Activated T-helper 17 cell treated with anti-CD3 and anti-CD28 coated beads, Interleukin-2, amount 50 U/mL, for 72 hours (primary cell): ENCODE measurements around the gene SCYL1. TPM values are rescaled to one million over a fixed set of nuclear protein-coding genes. Genes with fewer than 3 reads are reported as not detected.
"Not testable (repeated sequence)": the region's sequence is repeated elsewhere in the genome, so short reads cannot be mapped to it uniquely, and the experiment has no call there.

ENCODE experiments used
- ATAC-seq: fragments of 150-1000 bp; cut with Tn5 transposase; replicated peaks from 2 replicates; pipeline ENCODE4 v1.10.0; 2021; ENCODE audit warnings: mild to moderate bottlenecking, moderate library complexity
- H3K27ac Mint-ChIP-seq: one replicate; pipeline ENCODE4 v1.8.0; 2022; ENCODE audit warnings: mixed read lengths
- H3K27me3 Mint-ChIP-seq: one replicate; pipeline ENCODE4 v1.8.0; 2022; ENCODE audit warnings: mixed read lengths
- H3K36me3 Mint-ChIP-seq: one replicate; pipeline ENCODE4 v1.8.0; 2022; ENCODE audit warnings: low read depth, mild to moderate bottlenecking, mixed read lengths
- H3K4me1 Mint-ChIP-seq: one replicate; pipeline ENCODE4 v1.8.0; 2022; ENCODE audit warnings: mixed read lengths
- H3K4me3 Mint-ChIP-seq: one replicate; pipeline ENCODE4 v1.8.0; 2022; ENCODE audit warnings: mild to moderate bottlenecking, mixed read lengths
- H3K9me3 Mint-ChIP-seq: one replicate; pipeline ENCODE4 v1.8.0; 2022; ENCODE audit warnings: mixed read lengths
- total RNA-seq, 2 donors: library from RNA; stranded (reverse); gene quantifications; one replicate each; pipeline ENCODE4 v1.2.3, GENCODE V29; 2022

SCYL1 gene
- total RNA-seq, 2 donors from 2014 or later, result 80.4 to 86.8 TPM

- Mint-ChIP-seq H3K4me1 (peaks cover 7% of the 10 kb centered on the region), H3K27ac (peak overlapping the region; percentile 19), H3K4me3 (no peak overlapping the region), H3K9me3 (no peaks in the 10 kb centered on the region), H3K36me3 (no peaks in the 10 kb centered on the region), H3K27me3 (no peaks in the 10 kb centered on the region)
- peak; percentile 32 for ATAC-seq
Measured at GRCh38 chr11:65516135-65516968, 8.5 kb upstream of the SCYL1 start.

- H3K27me3 Mint-ChIP-seq, ATAC-seq, H3K36me3 Mint-ChIP-seq, H3K4me3 Mint-ChIP-seq, H3K27ac Mint-ChIP-seq, H3K9me3 Mint-ChIP-seq: not testable (repeated sequence)
- H3K4me1 Mint-ChIP-seq, result peaks cover 27% of the 10 kb centered on the region
Measured at GRCh38 chr11:65518941-65519549, 5.8 kb upstream of the SCYL1 start.

GRCh38 chr11:65521777-65522521 is 2.9 kb upstream of the SCYL1 start:
- H3K4me3 Mint-ChIP-seq, result peak overlapping the region; percentile 89
- peak overlapping the region; percentile 88 for H3K27ac Mint-ChIP-seq
- not testable (repeated sequence) for ATAC-seq, H3K27me3 Mint-ChIP-seq, H3K9me3 Mint-ChIP-seq
- H3K36me3 Mint-ChIP-seq, result peaks cover 14% of the 10 kb centered on the region
- peaks cover 29% of the 10 kb centered on the region for H3K4me1 Mint-ChIP-seq

- H3K4me1 Mint-ChIP-seq, result peaks cover 29% of the 10 kb centered on the region
- H3K27me3 Mint-ChIP-seq, H3K9me3 Mint-ChIP-seq: not testable (repeated sequence)
- H3K27ac Mint-ChIP-seq, result peak overlapping the region; percentile 88
- peaks cover 24% of the 10 kb centered on the region for H3K36me3 Mint-ChIP-seq
- ATAC-seq, result peak; percentile 25
- H3K4me3 Mint-ChIP-seq, result peak overlapping the region; percentile 89
Measured at GRCh38 chr11:65522718-65523630, 1.9 kb upstream of the SCYL1 start.

- H3K27me3 Mint-ChIP-seq, H3K9me3 Mint-ChIP-seq, ATAC-seq: not testable (repeated sequence)
- peak overlapping the region; percentile 88 for H3K27ac Mint-ChIP-seq
- peaks cover 30% of the 10 kb centered on the region for H3K4me1 Mint-ChIP-seq
- peak overlapping the region; percentile 89 for H3K4me3 Mint-ChIP-seq
- H3K36me3 Mint-ChIP-seq, result peaks cover 28% of the 10 kb centered on the region
Measured at GRCh38 chr11:65523631-65523968, 1.3 kb upstream of the SCYL1 start.

- H3K9me3 Mint-ChIP-seq, result no peaks in the 10 kb centered on the region
- H3K4me3 Mint-ChIP-seq, result peak overlapping the region; percentile 89
- H3K27ac Mint-ChIP-seq, result peak overlapping the region; percentile 88
- peak; percentile 13 for ATAC-seq
- peaks cover 33% of the 10 kb centered on the region for H3K36me3 Mint-ChIP-seq
- H3K4me1 Mint-ChIP-seq, result peaks cover 34% of the 10 kb centered on the region
- H3K27me3 Mint-ChIP-seq, result no peaks in the 10 kb centered on the region
Measured at GRCh38 chr11:65524014-65524740, 706 bp upstream of the SCYL1 start.

GRCh38 chr11:65525546-65526480 is 930 bp downstream of the SCYL1 start:
- no peaks in the 10 kb centered on the region for H3K27me3 Mint-ChIP-seq
- no peaks in the 10 kb centered on the region for H3K9me3 Mint-ChIP-seq
- peaks cover 45% of the 10 kb centered on the region for H3K36me3 Mint-ChIP-seq
- H3K4me1 Mint-ChIP-seq, result peaks cover 34% of the 10 kb centered on the region
- peak overlapping the region; percentile 89 for H3K4me3 Mint-ChIP-seq
- peak overlapping the region; percentile 91 for H3K27ac Mint-ChIP-seq
- no peak for ATAC-seq

- no peak for ATAC-seq
- H3K4me3 Mint-ChIP-seq, result peak overlapping the region; percentile 89
- peaks cover 32% of the 10 kb centered on the region for H3K4me1 Mint-ChIP-seq
- no peaks in the 10 kb centered on the region for H3K9me3 Mint-ChIP-seq
- H3K27me3 Mint-ChIP-seq, result no peaks in the 10 kb centered on the region
- H3K27ac Mint-ChIP-seq, result peak overlapping the region; percentile 63
- peaks cover 54% of the 10 kb centered on the region for H3K36me3 Mint-ChIP-seq
Measured at GRCh38 chr11:65526744-65527143, 1.9 kb downstream of the SCYL1 start.

GRCh38 chr11:65528819-65529350 is 4.0 kb downstream of the SCYL1 start:
- ATAC-seq, result no peak
- no peak overlapping the region for H3K4me3 Mint-ChIP-seq
- H3K4me1 Mint-ChIP-seq, result peaks cover 14% of the 10 kb centered on the region
- H3K27me3 Mint-ChIP-seq, result no peaks in the 10 kb centered on the region
- H3K9me3 Mint-ChIP-seq, result no peaks in the 10 kb centered on the region
- H3K36me3 Mint-ChIP-seq, result peaks cover 73% of the 10 kb centered on the region
- H3K27ac Mint-ChIP-seq, result peak overlapping the region; percentile 66

- H3K36me3 Mint-ChIP-seq, result peaks cover 78% of the 10 kb centered on the region
- ATAC-seq, result no peak
- H3K9me3 Mint-ChIP-seq, result no peaks in the 10 kb centered on the region
- H3K27ac Mint-ChIP-seq, result peak overlapping the region; percentile 56
- peaks cover 11% of the 10 kb centered on the region for H3K4me1 Mint-ChIP-seq
- H3K27me3 Mint-ChIP-seq, result no peaks in the 10 kb centered on the region
- no peak overlapping the region for H3K4me3 Mint-ChIP-seq
Measured at GRCh38 chr11:65529475-65530156, 4.7 kb downstream of the SCYL1 start.

GRCh38 chr11:65530157-65530496 is 5.2 kb downstream of the SCYL1 start:
- Mint-ChIP-seq H3K36me3 (peaks cover 83% of the 10 kb centered on the region), H3K4me3 (no peak overlapping the region), H3K9me3 (no peaks in the 10 kb centered on the region), H3K27ac (peak overlapping the region; percentile 56), H3K27me3 (no peaks in the 10 kb centered on the region), H3K4me1 (peaks cover 13% of the 10 kb centered on the region)
- peak; percentile 31 for ATAC-seq

GRCh38 chr11:65532388-65533064 is 7.6 kb downstream of the SCYL1 start:
- no peaks in the 10 kb centered on the region for H3K9me3 Mint-ChIP-seq
- H3K4me1 Mint-ChIP-seq, result peaks cover 13% of the 10 kb centered on the region
- no peaks in the 10 kb centered on the region for H3K27me3 Mint-ChIP-seq
- peaks cover 87% of the 10 kb centered on the region for H3K36me3 Mint-ChIP-seq
- H3K4me3 Mint-ChIP-seq, result no peak overlapping the region
- H3K27ac Mint-ChIP-seq, result no peak overlapping the region
- ATAC-seq, result no peak
